BJ (cell line): ENCODE data around the gene EPS15. TPM values are rescaled to one million over a fixed set of nuclear protein-coding genes. Genes with fewer than 3 reads are reported as not detected.

Source experiments
- CTCF ChIA-PET: fragments of 350-600 bp; formaldehyde crosslinking; extraction: SDS; loops from one replicate; lab custom pipeline; 2021; ENCODE audit warnings: antibody characterized with exemption, inconsistent platforms; lab: Yijun Ruan, JAX
- POLR2A ChIA-PET: fragments of 300-600 bp; sonication (Branson Sonifier 250); formaldehyde crosslinking; extraction: SDS; loops from one replicate; lab custom pipeline; 2021; ENCODE audit warnings: antibody characterized with exemption; lab: Charles Lee
- DNase-seq: peaks from one replicate; pipeline ENCODE4 v3.0.0-alpha.2; 2011; ENCODE audit warnings: low read depth
- H3K27me3 ChIP-seq: 2 replicates; pipeline ENCODE4 v1.6.0; 2011; ENCODE audit warnings: low read length; ENCODE audit not compliant: control insufficient read depth, insufficient read depth
- H3K36me3 ChIP-seq: 2 replicates; pipeline ENCODE4 v1.5.1; 2011; ENCODE audit warnings: low read length; ENCODE audit not compliant: control insufficient read depth, insufficient read depth
- H3K4me3 ChIP-seq: 2 replicates; pipeline ENCODE4 v1.5.1; 2011; ENCODE audit warnings: low read depth, mild to moderate bottlenecking, control low read depth, low read length
- CTCF ChIP-seq: IDR thresholded peaks from 2 replicates; pipeline ENCODE4 v1.5.1; 2011; ENCODE audit warnings: low read depth, mild to moderate bottlenecking, control low read depth, inconsistent platforms, low read length, moderate library complexity; ENCODE audit not compliant: insufficient read depth
- polyA plus RNA-seq: library from polyadenylated mRNA; depleted of rRNA; stranded (reverse); fragments of >200 nt; gene quantifications from 2 replicates; pipeline ENCODE4 v1.2.3, GENCODE V29; 2011

The EPS15 gene
- polyA plus RNA-seq, 1 experiment, result 18.7 TPM

GRCh38 chr1:51313961-51314777, 204.9 kb downstream of the EPS15 start:
- ChIA-PET CTCF (interaction anchor here (0.6 kb wide), 1 partner anchor 128 kb away, joined by 3 read pairs; no protein-coding TSS in a partner anchor), POLR2A (no interaction called here)
- Histone ChIP-seq H3K4me3 (no peak overlapping the region), H3K27me3 (no peaks in the 10 kb centered on the region), H3K36me3 (no peaks in the 10 kb centered on the region)
- TF ChIP-seq CTCF, result no peak
- peak; percentile 59 for DNase-seq

- POLR2A ChIA-PET, result no interaction called here
- H3K27me3 ChIP-seq, result no peaks in the 10 kb centered on the region
- CTCF ChIA-PET, result interaction anchor here (1.8 kb wide), 1 partner anchor 17 kb away, joined by 7 read pairs; no protein-coding TSS in a partner anchor
- no peak overlapping the region for H3K4me3 ChIP-seq
- no peak for DNase-seq
- H3K36me3 ChIP-seq, result no peaks in the 10 kb centered on the region
- TF ChIP-seq CTCF, result no peak
Observed at GRCh38 chr1:51313268-51313852, 205.7 kb downstream of the EPS15 start.

GRCh38 chr1:51312718-51313117, 206.3 kb downstream of the EPS15 start:
- H3K36me3 ChIP-seq, result no peaks in the 10 kb centered on the region
- CTCF ChIA-PET, result interaction anchor here (0.8 to 1.8 kb wide), 2 partner anchors 16 to 19 kb away, joined by 4 to 7 read pairs; no protein-coding TSS in a partner anchor

GRCh38 chr1:51311826-51312225, 207.2 kb downstream of the EPS15 start:
- Histone ChIP-seq H3K27me3 (no peaks in the 10 kb centered on the region), H3K4me3 (no peak overlapping the region), H3K36me3 (no peaks in the 10 kb centered on the region)
- DNase-seq, result no peak
- ChIA-PET POLR2A (no interaction called here), CTCF (interaction anchor here (0.5 to 1.8 kb wide), 2 partner anchors 15 to 239 kb away, joined by 3 to 7 read pairs; no protein-coding TSS in a partner anchor)
- no peak for TF ChIP-seq CTCF

More at GRCh38 chr1:51312718-51313117, 206.3 kb downstream of the EPS15 start:
- no peak overlapping the region for H3K4me3 ChIP-seq
- no peak for DNase-seq
- no peaks in the 10 kb centered on the region for H3K27me3 ChIP-seq
- POLR2A ChIA-PET, result no interaction called here
- no peak for TF ChIP-seq CTCF
